Stimulated activated CD8-positive, alpha-beta memory T cell treated with anti-CD3 and anti-CD28 coated beads, Interleukin-7, amount 100 ng/mL, for 48 hours (primary cell): ENCODE results near the gene SLMAP.

Experiments used
- DNase-seq, 2 donors: peaks; one replicate each; pipeline ENCODE4 v3.0.0-alpha.2; 2020; ENCODE audit warnings: low read depth in 1 of 2; ENCODE audit errors: extremely low read depth in 1 of 2

The SLMAP gene

GRCh38 chr3:57929988-57930387 is 173.9 kb downstream of the SLMAP start:
- DNase-seq, result no peak

- DNase-seq, result no peak
Observed at GRCh38 chr3:57933602-57934001, 177.5 kb downstream of the SLMAP start.

GRCh38 chr3:57934373-57934772 is 178.3 kb downstream of the SLMAP start:
- DNase-seq, result no peak

- DNase-seq, result no peak
Observed at GRCh38 chr3:57935539-57935938, 179.4 kb downstream of the SLMAP start.

GRCh38 chr3:57937092-57937491 is 181.0 kb downstream of the SLMAP start:
- DNase-seq, result no peak

- no peak for DNase-seq
Observed at GRCh38 chr3:57939775-57940174, 183.7 kb downstream of the SLMAP start.

GRCh38 chr3:57942388-57942787 is 186.3 kb downstream of the SLMAP start:
- DNase-seq, result no peak

- no peak for DNase-seq
Observed at GRCh38 chr3:57942872-57943283, 186.8 kb downstream of the SLMAP start.

- no peak for DNase-seq
Observed at GRCh38 chr3:57943525-57944495, 187.7 kb downstream of the SLMAP start.

- DNase-seq, result no peak
Observed at GRCh38 chr3:57946970-57947381, 190.9 kb downstream of the SLMAP start.

- DNase-seq, result no peak
Observed at GRCh38 chr3:57948080-57948671, 192.1 kb downstream of the SLMAP start.

- DNase-seq, result no peak
Observed at GRCh38 chr3:57948781-57949242, 192.7 kb downstream of the SLMAP start.

- DNase-seq, result no peak
Observed at GRCh38 chr3:57949344-57949743, 193.2 kb downstream of the SLMAP start.

- no peak for DNase-seq
Observed at GRCh38 chr3:57949785-57950615, 193.9 kb downstream of the SLMAP start.

GRCh38 chr3:57951066-57951882 is 195.2 kb downstream of the SLMAP start:
- DNase-seq, result peak in 1 of 2 donors; percentile 4

- DNase-seq, result no peak
Observed at GRCh38 chr3:57952208-57952631, 196.1 kb downstream of the SLMAP start.

GRCh38 chr3:57952651-57953050 is 196.5 kb downstream of the SLMAP start:
- DNase-seq, result no peak

GRCh38 chr3:57953576-57953975 is 197.5 kb downstream of the SLMAP start:
- no peak for DNase-seq

- DNase-seq, result no peak
Observed at GRCh38 chr3:57956119-57956832, 200.2 kb downstream of the SLMAP start.

GRCh38 chr3:57956833-57957174 is 200.7 kb downstream of the SLMAP start:
- DNase-seq, result no peak
